Thoracic aorta (tissue), 2 donors: Measurements from ENCODE around the gene BMP15. TPM values are rescaled to one million over a fixed set of nuclear protein-coding genes. Genes with fewer than 3 reads are reported as not detected.

ENCODE experiments used
- ATAC-seq: fragments of 150-250 bp; one replicate; pipeline ENCODE4 v1.8.0; 2017; ENCODE audit warnings: low read depth; ENCODE audit not compliant: insufficient number of reproducible peaks, low FRiP score
- DNase-seq: peaks from one replicate; pipeline ENCODE4 v3.0.0-alpha.2; 2020; ENCODE audit warnings: low spot score
- H3K27ac ChIP-seq, 2 donors: fragments of 200-600 bp; sonication (generic); 1 replicate in 1 of 2; 2 replicates in 1 of 2; pipeline ENCODE4 v1.5.1; 2016; ENCODE audit warnings: mild to moderate bottlenecking in 2 of 2, moderate library complexity in 2 of 2
- H3K27me3 ChIP-seq: fragments of 200-600 bp; sonication (generic); replicated peaks from 2 replicates; pipeline ENCODE4 v1.6.0; 2016; ENCODE audit warnings: mild to moderate bottlenecking; ENCODE audit not compliant: insufficient read depth
- H3K36me3 ChIP-seq: fragments of 200-600 bp; sonication (generic); one replicate; pipeline ENCODE4 v1.5.1; 2016
- H3K4me1 ChIP-seq, 2 donors: fragments of 200-600 bp; sonication (generic); 1 replicate in 1 of 2; 2 replicates in 1 of 2; pipeline versions ENCODE4 v1.5.1 to v1.6.0; 2016; ENCODE audit warnings: low read depth in 2 of 2, mild to moderate bottlenecking in 1 of 2; ENCODE audit not compliant: control insufficient read depth in 1 of 2
- H3K4me3 ChIP-seq: fragments of 200-600 bp; sonication (generic); 2 replicates; pipeline ENCODE4 v1.5.1; 2016; ENCODE audit warnings: mild to moderate bottlenecking
- H3K9me3 ChIP-seq: fragments of 200-600 bp; sonication (generic); 2 replicates; pipeline ENCODE4 v1.5.1; 2016
- CTCF ChIP-seq: fragments of 200-600 bp; sonication (generic); IDR thresholded peaks from one replicate; pipeline ENCODE4 v1.5.1; 2019; ENCODE audit warnings: antibody characterized with exemption
- total RNA-seq, 2 donors: library from RNA; depleted of rRNA; stranded (reverse); fragments of >200 nt; gene quantifications; one replicate each; pipeline versions ENCODE4 v1.1.0 to v1.2.3, GENCODE V29; 2016

Gene BMP15
- total RNA-seq, 2 donors from 2014 or later, result not detected

GRCh38 chrX:50962156-50962555 is 51.6 kb downstream of the BMP15 start:
- ATAC-seq (no peak), DNase-seq (no peak)
- H3K4me3 ChIP-seq, result no peak overlapping the region
- no peaks in the 10 kb centered on the region for H3K4me1 ChIP-seq
- no peak overlapping the region for H3K27ac ChIP-seq
- no peaks in the 10 kb centered on the region for H3K9me3 ChIP-seq
- no peak for TF ChIP-seq CTCF
- H3K27me3 ChIP-seq, result no peaks in the 10 kb centered on the region
- no peaks in the 10 kb centered on the region for H3K36me3 ChIP-seq

GRCh38 chrX:50963842-50964241 is 53.3 kb downstream of the BMP15 start:
- no peak for TF ChIP-seq CTCF
- H3K4me3 ChIP-seq, result no peak overlapping the region
- H3K27ac ChIP-seq, result no peak overlapping the region
- no peaks in the 10 kb centered on the region for H3K4me1 ChIP-seq
- H3K27me3 ChIP-seq, result no peaks in the 10 kb centered on the region
- H3K9me3 ChIP-seq, result no peaks in the 10 kb centered on the region
- no peaks in the 10 kb centered on the region for H3K36me3 ChIP-seq
- no peak for DNase-seq
- no peak for ATAC-seq

Other genes starting within 250 kb of the BMP15 start
- gene SHROOM4, start 96.5 kb upstream of the BMP15 start, total RNA-seq, result 10 to 100 TPM; 16.0 to 24.2 TPM